CD14-positive monocyte (primary cell): Measurements from ENCODE around the gene PARP11. TPM values are rescaled to one million over a fixed set of nuclear protein-coding genes. Genes with fewer than 3 reads are reported as not detected.
A peak's percentile ranks its signal among the peaks of the same experiment; 100 is the strongest.

ENCODE experiments used
- DNase-seq, 3 donors: peaks; one replicate each; pipeline ENCODE4 v3.0.0-alpha.2; 2011 to 2022
- H2AFZ ChIP-seq: 2 replicates; pipeline ENCODE4 v1.6.0; 2012; ENCODE audit warnings: mild to moderate bottlenecking, low read depth, low read length, inconsistent platforms; ENCODE audit not compliant: insufficient read depth, poor library complexity, severe bottlenecking
- H3K27ac ChIP-seq, 2 donors: 1 replicate in 1 of 2; 2 replicates in 1 of 2; pipeline ENCODE4 v1.5.1; 2012 to 2013; ENCODE audit warnings: low read length in 2 of 2, control low read depth in 1 of 2, inconsistent platforms in 1 of 2, low read depth in 1 of 2, mild to moderate bottlenecking in 1 of 2
- H3K27me3 ChIP-seq, 2 donors: one replicate each; pipeline versions ENCODE4 v1.6.0 to v1.6.1; 2011 to 2013; ENCODE audit warnings: low read length in 2 of 2; ENCODE audit not compliant: control insufficient read depth in 2 of 2, insufficient read depth in 2 of 2
- H3K36me3 ChIP-seq, 2 donors: replicated peaks in 1 of 2; 1 replicate in 1 of 2; 2 replicates in 1 of 2; pipeline versions ENCODE4 v1.5.1 to v1.6.1; 2012 to 2013; ENCODE audit warnings: low read length in 2 of 2, control low read depth in 1 of 2, inconsistent platforms in 1 of 2, mild to moderate bottlenecking in 1 of 2; ENCODE audit not compliant: insufficient read depth in 2 of 2, control insufficient read depth in 1 of 2
- H3K4me1 ChIP-seq, 2 donors: 1 replicate in 1 of 2; 2 replicates in 1 of 2; pipeline versions ENCODE4 v1.5.1 to v1.6.1; 2012 to 2013; ENCODE audit warnings: low read length in 2 of 2, control low read depth in 1 of 2, inconsistent platforms in 1 of 2, mild to moderate bottlenecking in 1 of 2, moderate library complexity in 1 of 2; ENCODE audit not compliant: insufficient read depth in 2 of 2, control insufficient read depth in 1 of 2
- H3K4me2 ChIP-seq: replicated peaks from 2 replicates; pipeline ENCODE3; 2012; ENCODE audit warnings: low read length, moderate library complexity, mild to moderate bottlenecking; ENCODE audit not compliant: poor library complexity, severe bottlenecking; ENCODE audit errors: extremely low read depth
- H3K4me3 ChIP-seq, 3 experiments: fragments of 200-600 bp in 1 of 3; sonication (generic) in 1 of 3; replicated peaks in 1 of 3; 1 replicate in 2 of 3; 2 replicates in 1 of 3; pipeline ENCODE4 v1.5.1; 2011 to 2013; ENCODE audit warnings: low read length in 3 of 3, mild to moderate bottlenecking in 3 of 3, control low read depth in 2 of 3, low read depth in 2 of 3, inconsistent platforms in 1 of 3, moderate library complexity in 1 of 3
- H3K79me2 ChIP-seq: 2 replicates; pipeline ENCODE4 v1.6.0; 2012; ENCODE audit warnings: mild to moderate bottlenecking, control low read depth, inconsistent platforms, low read length, moderate library complexity; ENCODE audit not compliant: insufficient read depth
- H3K9ac ChIP-seq: 2 replicates; pipeline ENCODE4 v1.6.0; 2017; ENCODE audit warnings: low read length, mild to moderate bottlenecking; ENCODE audit not compliant: insufficient read depth, poor library complexity, severe bottlenecking
- H3K9me3 ChIP-seq, 2 donors: replicated peaks in 1 of 2; 1 replicate in 1 of 2; 2 replicates in 1 of 2; pipeline versions ENCODE4 v1.5.1 to v1.6.1; 2012 to 2013; ENCODE audit warnings: low read length in 2 of 2, control low read depth in 1 of 2; ENCODE audit not compliant: control insufficient read depth in 1 of 2, insufficient read depth in 1 of 2
- H4K20me1 ChIP-seq: 2 replicates; pipeline ENCODE4 v1.6.0; 2012; ENCODE audit warnings: mild to moderate bottlenecking, low read length, control low read depth, moderate library complexity; ENCODE audit not compliant: insufficient read depth
- H3K27ac Mint-ChIP-seq, 7 donors: one replicate each; pipeline ENCODE4 v1.8.0; 2020; ENCODE audit warnings: mild to moderate bottlenecking in 7 of 7, mixed read lengths in 7 of 7, moderate library complexity in 6 of 7, inconsistent platforms in 2 of 7
- H3K27me3 Mint-ChIP-seq, 3 donors: one replicate each; pipeline ENCODE4 v1.8.0; 2021 to 2022; ENCODE audit warnings: low read depth in 3 of 3, mild to moderate bottlenecking in 3 of 3, mixed read lengths in 3 of 3, moderate library complexity in 3 of 3, inconsistent platforms in 1 of 3
- H3K36me3 Mint-ChIP-seq, 2 donors: one replicate each; pipeline ENCODE4 v1.8.0; 2020; ENCODE audit warnings: mixed read lengths in 2 of 2, inconsistent platforms in 1 of 2, mild to moderate bottlenecking in 1 of 2
- H3K4me1 Mint-ChIP-seq: one replicate; pipeline ENCODE4 v1.8.0; 2020; ENCODE audit warnings: mild to moderate bottlenecking, mixed read lengths
- H3K4me3 Mint-ChIP-seq, 2 donors: one replicate each; pipeline ENCODE4 v1.8.0; 2020; ENCODE audit warnings: mild to moderate bottlenecking in 2 of 2, mixed read lengths in 2 of 2, moderate library complexity in 1 of 2
- H3K9me3 Mint-ChIP-seq, 7 donors: one replicate each; pipeline ENCODE4 v1.8.0; 2020 to 2022; ENCODE audit warnings: mixed read lengths in 7 of 7, mild to moderate bottlenecking in 6 of 7, moderate library complexity in 6 of 7, inconsistent platforms in 2 of 7
- CTCF ChIP-seq: fragments of 200-600 bp; IDR thresholded peaks from one replicate; pipeline ENCODE4 v1.8.0; 2022; ENCODE audit warnings: antibody characterized with exemption, mild to moderate bottlenecking
- WGBS: methylation state at CpG from one replicate; pipeline ENCODE4 v1.1.5; 2013; ENCODE audit warnings: missing lambda C conversion rate; ENCODE audit not compliant: insufficient coverage; 5-methylcytosine and 5-hydroxymethylcytosine counted together
- intact Hi-C, 2 donors: fragments of 100-400 bp; cut with micrococcal nuclease; formaldehyde crosslinking; loops; one replicate each; pipeline versions ENCODE4 v1.15.0 to v1.15.1; 2023
- polyA plus RNA-seq, 3 donors: library from polyadenylated mRNA; depleted of rRNA in 1 of 3; unstranded in 2 of 3; stranded (reverse) in 1 of 3; fragments of 300-500 nt in 2 of 3; fragments of >200 nt in 1 of 3; fragmentation: Illumina TruSeq in 2 of 3; gene quantifications; 1 replicate in 2 of 3; 2 replicates in 1 of 3; pipeline ENCODE4 v1.2.3, GENCODE V29; 2012 to 2021

The PARP11 gene
- polyA plus RNA-seq, 3 donors = 3.2 to 6.2 (median 5.4) TPM

GRCh38 chr12:3869865-3870264 lies 3.3 kb downstream of the PARP11 start:
- peaks cover 8 to 20% (median 13%) of the 10 kb centered on the region in 7 donors for H3K9me3 Mint-ChIP-seq
- no peak for TF ChIP-seq CTCF
- intact Hi-C loops = loop anchor here (5.0 to 10.0 kb wide), 2 partner anchors 402 to 665 kb away; partner anchors contain the start of genes RAD51AP1 (in 2 of the 2) and CCND2 (in 1 of the 2)
- peaks cover 27 to 41% of the 10 kb centered on the region in 2 donors for H3K4me1 ChIP-seq
- peak overlapping the region in 1 of 2 donors; percentile 84 for H3K27ac ChIP-seq
- peaks cover 37% of the 10 kb centered on the region for H3K4me1 Mint-ChIP-seq
- peaks cover 0 to 3% (median under 1%) of the 10 kb centered on the region in 3 donors for H3K27me3 Mint-ChIP-seq
- H3K36me3 ChIP-seq = peaks cover 0 to 6% of the 10 kb centered on the region in 2 donors
- H3K9ac ChIP-seq = peak overlapping the region; percentile 56
- DNase-seq = peak in 1 of 3 donors; percentile 15
- peak overlapping the region; percentile 77 to 88 for H3K4me3 Mint-ChIP-seq
- no peaks in the 10 kb centered on the region for H3K27me3 ChIP-seq
- peak overlapping the region; percentile 32 to 87 (median 75) for H3K4me3 ChIP-seq
- no peaks in the 10 kb centered on the region for H4K20me1 ChIP-seq
- peak overlapping the region; percentile 62 for H2AFZ ChIP-seq
- H3K9me3 ChIP-seq = peaks cover 0 to 15% of the 10 kb centered on the region in 2 donors
- H3K36me3 Mint-ChIP-seq = peaks cover 12 to 19% of the 10 kb centered on the region in 2 donors
- H3K27ac Mint-ChIP-seq = peak overlapping the region; percentile 29 to 86 (median 76)
- WGBS = no CpG with 5 or more reads among the region's 6 CpGs
- peak overlapping the region; percentile 95 for H3K4me2 ChIP-seq
- peaks cover 67% of the 10 kb centered on the region for H3K79me2 ChIP-seq

DNA sequence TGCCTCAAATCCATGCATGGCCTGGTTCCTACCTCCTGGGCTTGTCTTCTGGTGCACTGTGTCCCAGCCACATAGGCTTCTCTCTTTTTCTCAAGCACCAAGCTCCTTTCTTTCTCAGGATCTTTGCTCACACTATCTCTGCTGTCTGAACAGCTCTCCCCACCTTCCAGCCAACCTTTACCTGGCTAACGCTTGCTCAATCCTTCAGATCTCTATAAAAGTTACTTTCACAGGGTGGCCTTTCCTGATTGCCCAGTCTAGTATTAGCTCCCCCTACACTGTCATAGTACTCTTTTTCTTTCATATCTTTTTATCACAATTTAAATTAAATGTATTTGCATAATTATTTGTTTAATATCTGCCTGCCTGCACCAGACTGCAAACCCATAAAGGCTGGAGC lies 3.8 kb downstream of the PARP11 start:
- peaks cover 11 to 23% (median 15%) of the 10 kb centered on the region in 7 donors for H3K9me3 Mint-ChIP-seq
- H3K36me3 ChIP-seq = peaks cover 0 to 6% of the 10 kb centered on the region in 2 donors
- peak overlapping the region; percentile 56 for H3K9ac ChIP-seq
- H4K20me1 ChIP-seq = no peaks in the 10 kb centered on the region
- no peaks in the 10 kb centered on the region for H3K27me3 ChIP-seq
- H3K4me2 ChIP-seq = peak overlapping the region; percentile 95
- intact Hi-C loops = no loop called here
- peaks cover 0 to 15% of the 10 kb centered on the region in 2 donors for H3K9me3 ChIP-seq
- H3K4me1 ChIP-seq = peaks cover 27 to 41% of the 10 kb centered on the region in 2 donors
- peak overlapping the region; percentile 77 to 88 for H3K4me3 Mint-ChIP-seq
- no peak for TF ChIP-seq CTCF
- H2AFZ ChIP-seq = peak overlapping the region; percentile 62
- peak overlapping the region in 4 of 7 donors; percentile 1 to 86 (median 78) for H3K27ac Mint-ChIP-seq
- peak overlapping the region in 1 of 2 donors; percentile 84 for H3K27ac ChIP-seq
- H3K4me3 ChIP-seq = peak overlapping the region; percentile 32 to 87 (median 75)
- WGBS = no CpG with 5 or more reads among the region's 1 CpG
- peaks cover 37% of the 10 kb centered on the region for H3K4me1 Mint-ChIP-seq
- H3K36me3 Mint-ChIP-seq = peaks cover 12 to 22% of the 10 kb centered on the region in 2 donors
- no peak for DNase-seq
- H3K79me2 ChIP-seq = peaks cover 67% of the 10 kb centered on the region
- H3K27me3 Mint-ChIP-seq = peaks cover 0 to 3% (median 2%) of the 10 kb centered on the region in 3 donors
